Glomerular endothelial cell (primary cell): ENCODE data around the gene PLAAT4. TPM values are rescaled to one million over a fixed set of nuclear protein-coding genes. Genes with fewer than 3 reads are reported as not detected.
"Not testable (repeated sequence)": the region's sequence is repeated elsewhere in the genome, so short reads cannot be mapped to it uniquely, and the experiment has no call there.

Experiments used
- DNase-seq: peaks from one replicate; pipeline ENCODE4 v3.0.0-alpha.2; 2011; ENCODE audit warnings: low read depth, low spot score; ENCODE audit errors: extremely low read depth
- total RNA-seq: library from RNA; depleted of rRNA; stranded (reverse); fragments of >200 nt; gene quantifications from 2 replicates; pipeline ENCODE4 v1.2.3, GENCODE V29; 2015

Gene PLAAT4
- total RNA-seq, 1 donor from 2014 or later = 8.8 TPM

- no peak for DNase-seq
Measured at GRCh38 chr11:63537293-63538101, 889 bp downstream of the PLAAT4 start.

GRCh38 chr11:63542506-63542905, 5.9 kb downstream of the PLAAT4 start:
- DNase-seq = not testable (repeated sequence)

- no peak for DNase-seq
Measured at GRCh38 chr11:63543711-63544110, 7.1 kb downstream of the PLAAT4 start.

- DNase-seq = no peak
Measured at GRCh38 chr11:63547061-63547460, 10.5 kb downstream of the PLAAT4 start.

GRCh38 chr11:63548178-63548577, 11.6 kb downstream of the PLAAT4 start:
- no peak for DNase-seq

- DNase-seq = no peak
Measured at GRCh38 chr11:63549411-63549810, 12.8 kb downstream of the PLAAT4 start.

- DNase-seq = not testable (repeated sequence)
Measured at GRCh38 chr11:63550156-63550700, 13.6 kb downstream of the PLAAT4 start.

- DNase-seq = no peak
Measured at GRCh38 chr11:63551091-63551888, 14.7 kb downstream of the PLAAT4 start.

GRCh38 chr11:63551889-63552266, 15.3 kb downstream of the PLAAT4 start:
- no peak for DNase-seq

- no peak for DNase-seq
Measured at GRCh38 chr11:63552921-63553320, 16.3 kb downstream of the PLAAT4 start.

GRCh38 chr11:63553759-63554158, 17.2 kb downstream of the PLAAT4 start:
- DNase-seq = no peak

- no peak for DNase-seq
Measured at GRCh38 chr11:63554877-63555223, 18.2 kb downstream of the PLAAT4 start.

GRCh38 chr11:63556404-63557013, 19.9 kb downstream of the PLAAT4 start:
- no peak for DNase-seq

- DNase-seq = no peak
Measured at GRCh38 chr11:63557570-63557969, 21.0 kb downstream of the PLAAT4 start.

- DNase-seq = no peak
Measured at GRCh38 chr11:63558459-63559157, 22.0 kb downstream of the PLAAT4 start.

GRCh38 chr11:63560506-63561180, 24.0 kb downstream of the PLAAT4 start:
- DNase-seq = no peak

- DNase-seq = no peak
Measured at GRCh38 chr11:63563201-63564055, 26.8 kb downstream of the PLAAT4 start, which contains the start of gene PLAAT2. Gene PLAAT2, minus strand, starts transcription at chr11:63563379. Its CDS starts 55 bp downstream, at chr11:63563324.

- no peak for DNase-seq
Measured at GRCh38 chr11:63564056-63564774, 27.6 kb downstream of the PLAAT4 start.
